HT1080 (cell line): Measurements from ENCODE around the gene CREB3. TPM values are rescaled to one million over a fixed set of nuclear protein-coding genes. Genes with fewer than 3 reads are reported as not detected.
A peak's percentile ranks its signal among the peaks of the same experiment; 100 is the strongest.

ENCODE experiments used
- DNase-seq: peaks from one replicate; pipeline ENCODE4 v3.0.0-alpha.2; 2015; ENCODE audit warnings: low read depth
- polyA plus RNA-seq, 2 experiments: library from polyadenylated mRNA; depleted of rRNA; stranded (reverse); fragments of >200 nt; gene quantifications; 2 replicates each; pipeline ENCODE4 v1.2.3, GENCODE V29; 2015
- total RNA-seq: library from RNA; depleted of rRNA; stranded (reverse); fragments of >200 nt; shearing (Covaris generic); gene quantifications from 2 replicates; pipeline ENCODE4 v1.2.3, GENCODE V29; 2014; rRNA removed

Gene CREB3, protein sequence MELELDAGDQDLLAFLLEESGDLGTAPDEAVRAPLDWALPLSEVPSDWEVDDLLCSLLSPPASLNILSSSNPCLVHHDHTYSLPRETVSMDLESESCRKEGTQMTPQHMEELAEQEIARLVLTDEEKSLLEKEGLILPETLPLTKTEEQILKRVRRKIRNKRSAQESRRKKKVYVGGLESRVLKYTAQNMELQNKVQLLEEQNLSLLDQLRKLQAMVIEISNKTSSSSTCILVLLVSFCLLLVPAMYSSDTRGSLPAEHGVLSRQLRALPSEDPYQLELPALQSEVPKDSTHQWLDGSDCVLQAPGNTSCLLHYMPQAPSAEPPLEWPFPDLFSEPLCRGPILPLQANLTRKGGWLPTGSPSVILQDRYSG
- 42.1 and 44.1 TPM in 2 replicates for total RNA-seq
- polyA plus RNA-seq (2015; cell fraction: cytosol; rRNA removed), result 26.0 and 29.5 TPM in 2 replicates
- polyA plus RNA-seq (2015; cell fraction: nucleus; rRNA removed), result 17.9 and 19.1 TPM in 2 replicates

DNA sequence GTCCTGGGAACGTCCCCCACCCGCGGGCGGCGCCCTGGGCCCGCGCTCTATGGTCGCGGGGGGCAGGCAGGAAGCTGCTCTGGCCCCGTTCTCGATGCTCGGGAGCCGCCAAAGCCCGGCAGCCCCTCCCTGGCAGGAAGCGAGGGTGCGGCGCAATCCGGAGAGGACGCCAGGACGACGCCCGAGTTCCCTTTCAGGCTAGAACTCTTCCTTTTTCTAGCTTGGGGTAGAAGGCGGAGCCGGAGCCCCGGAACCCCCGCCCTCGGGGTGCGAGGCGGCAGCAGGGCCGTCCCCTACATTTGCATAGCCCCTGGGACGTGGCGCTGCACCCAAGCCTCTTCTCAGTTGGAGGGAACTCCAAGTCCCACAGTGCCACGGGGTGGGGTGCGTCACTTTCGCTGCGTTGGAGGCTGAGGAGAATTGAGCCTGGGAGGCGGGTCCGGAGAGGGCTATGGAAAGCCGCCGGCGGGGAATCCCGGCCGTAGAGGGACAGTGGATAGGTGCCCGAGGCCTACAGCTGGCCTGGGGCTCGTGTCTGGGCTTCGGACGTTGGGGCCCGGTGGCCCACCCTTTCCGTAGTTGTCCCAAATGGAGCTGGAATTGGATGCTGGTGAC is at the start of gene CREB3, which contains the start of gene TLN1:
Gene CREB3 (plus strand): TSS at position 482 of the 615 bp plus-strand sequence. CDS start 107 bp downstream, at position 589.
Gene TLN1 (minus strand): TSS at position 11 of the 615 bp plus-strand sequence. CDS start 6,501 bp downstream, outside the sequence.
- DNase-seq, result peak; percentile 100

DNA sequence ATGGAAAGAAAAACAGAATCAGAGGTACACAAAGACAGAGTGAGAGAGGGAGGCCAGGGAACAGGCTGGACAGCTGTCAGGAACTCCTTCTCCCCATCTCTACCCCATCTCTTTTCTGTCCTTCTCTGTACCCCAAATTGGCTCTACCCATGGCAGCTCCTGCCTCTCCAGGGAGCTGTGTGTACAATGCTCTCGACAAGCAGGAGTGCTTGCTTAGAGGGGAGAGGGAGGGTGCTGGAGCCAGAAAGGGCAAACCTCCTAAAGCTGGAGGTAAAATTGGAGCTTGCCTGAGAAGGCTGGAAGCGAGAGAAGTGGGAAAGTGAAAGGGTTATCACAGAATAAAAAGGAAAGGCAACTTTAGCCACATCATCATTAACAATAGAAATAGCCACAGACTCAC is 49.1 kb upstream of the CREB3 start:
- DNase-seq, result no peak

DNA sequence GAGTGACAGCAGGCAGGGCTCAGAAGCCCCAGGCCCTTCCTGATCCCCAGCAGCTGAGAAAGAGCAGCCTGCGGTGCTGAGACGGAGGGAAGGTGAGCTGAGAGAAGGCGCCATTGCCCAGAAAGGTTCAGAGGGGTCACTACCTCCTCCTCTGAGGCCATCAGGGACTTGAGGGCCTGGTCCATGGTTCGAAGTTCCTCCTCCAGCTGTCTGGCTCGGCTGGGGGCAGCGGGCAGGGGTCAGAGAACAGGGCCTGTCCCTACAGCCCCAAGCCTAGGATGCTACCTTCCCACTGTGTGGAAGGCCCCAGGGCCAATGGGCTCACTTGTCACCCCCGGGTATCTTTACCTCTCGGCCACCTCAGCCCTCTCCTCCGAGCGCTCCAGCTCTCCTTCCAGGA is 47.5 kb upstream of the CREB3 start:
- no peak for DNase-seq

DNA sequence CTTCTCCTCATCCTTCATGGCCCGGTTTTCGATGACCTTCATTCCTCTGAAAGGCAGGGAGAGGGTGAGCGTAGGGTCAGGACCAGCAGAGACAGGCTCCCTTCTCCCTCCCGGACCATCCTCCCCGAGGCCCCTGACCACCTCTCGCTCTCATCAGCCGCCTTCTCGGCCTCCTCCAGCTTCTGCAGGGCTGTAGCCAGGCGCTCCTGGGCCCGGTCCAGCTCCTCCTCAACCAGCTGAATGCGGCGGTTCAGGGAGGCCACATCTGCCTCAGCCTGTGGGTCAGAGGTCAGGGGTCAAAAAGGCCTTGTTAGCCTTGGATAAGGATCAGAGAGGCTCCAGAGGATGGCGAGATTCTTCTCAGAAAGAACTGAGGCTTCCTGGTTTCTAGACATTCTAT is 47.0 kb upstream of the CREB3 start:
- DNase-seq, result no peak

DNA sequence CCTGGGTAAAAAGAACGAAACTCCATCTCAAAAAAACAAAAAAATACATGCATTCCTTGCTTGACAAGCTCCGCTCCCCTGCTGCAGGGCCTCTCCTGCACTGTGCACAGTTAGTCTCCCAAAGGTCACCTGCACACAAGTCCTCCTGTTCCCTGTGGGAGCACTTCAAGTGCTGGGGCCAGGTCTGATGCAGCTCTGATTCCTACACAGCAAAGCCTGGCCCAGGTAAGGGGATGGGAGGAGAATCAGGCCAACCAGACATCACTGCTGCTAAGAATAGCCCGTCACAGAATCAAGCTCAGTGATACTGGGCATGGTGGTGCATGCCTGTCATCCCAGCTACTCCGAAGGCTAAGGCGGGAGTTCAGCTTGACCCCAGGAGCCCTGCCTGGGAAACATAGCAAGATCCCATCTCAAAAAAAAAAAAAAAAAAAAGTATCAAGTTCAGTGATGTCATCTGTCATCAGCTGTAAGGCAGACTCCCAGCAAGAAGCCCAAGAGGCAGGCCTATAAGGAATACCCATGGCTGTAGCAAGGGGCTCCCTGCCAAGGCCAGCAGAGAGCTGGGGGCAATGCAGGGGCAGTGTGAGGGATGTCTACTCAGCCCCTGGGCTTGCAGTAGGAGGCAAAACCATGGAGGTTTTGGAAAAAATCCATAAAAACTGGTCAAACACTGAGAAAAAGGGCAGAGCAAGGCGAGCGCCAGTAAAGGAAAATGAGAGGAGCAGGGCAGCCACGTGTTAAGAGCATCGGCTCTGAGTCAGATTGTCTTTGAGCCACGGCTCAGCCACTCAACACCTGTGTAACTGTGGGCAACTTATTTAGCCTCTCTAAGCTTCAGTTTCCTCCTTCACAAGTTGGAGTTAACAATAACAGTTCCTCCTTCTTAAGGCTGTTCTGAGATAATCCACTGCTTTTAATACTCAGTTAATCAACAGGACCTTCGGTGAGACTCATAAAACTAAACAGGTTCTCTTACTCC is 46.0 kb upstream of the CREB3 start:
- DNase-seq, result no peak

DNA sequence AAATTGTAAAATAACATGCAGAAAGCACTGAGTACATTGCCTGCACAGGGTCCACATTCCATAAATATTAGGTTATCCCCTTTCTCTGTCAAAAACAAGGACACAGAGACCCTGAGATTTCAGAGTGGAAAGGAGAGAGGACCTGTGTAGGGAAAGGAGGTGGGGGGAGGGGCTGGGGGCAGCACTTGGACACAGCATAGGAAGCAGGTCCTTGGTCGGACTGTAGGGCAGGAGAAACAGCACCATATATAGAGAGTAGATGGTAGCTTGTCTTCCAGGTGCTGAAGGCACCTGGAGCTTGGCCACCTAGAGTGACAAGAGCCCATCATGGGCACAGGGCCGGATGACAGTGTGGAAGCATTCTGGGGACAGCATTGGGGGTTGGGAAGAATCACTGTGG is 45.2 kb upstream of the CREB3 start:
- no peak for DNase-seq

DNA sequence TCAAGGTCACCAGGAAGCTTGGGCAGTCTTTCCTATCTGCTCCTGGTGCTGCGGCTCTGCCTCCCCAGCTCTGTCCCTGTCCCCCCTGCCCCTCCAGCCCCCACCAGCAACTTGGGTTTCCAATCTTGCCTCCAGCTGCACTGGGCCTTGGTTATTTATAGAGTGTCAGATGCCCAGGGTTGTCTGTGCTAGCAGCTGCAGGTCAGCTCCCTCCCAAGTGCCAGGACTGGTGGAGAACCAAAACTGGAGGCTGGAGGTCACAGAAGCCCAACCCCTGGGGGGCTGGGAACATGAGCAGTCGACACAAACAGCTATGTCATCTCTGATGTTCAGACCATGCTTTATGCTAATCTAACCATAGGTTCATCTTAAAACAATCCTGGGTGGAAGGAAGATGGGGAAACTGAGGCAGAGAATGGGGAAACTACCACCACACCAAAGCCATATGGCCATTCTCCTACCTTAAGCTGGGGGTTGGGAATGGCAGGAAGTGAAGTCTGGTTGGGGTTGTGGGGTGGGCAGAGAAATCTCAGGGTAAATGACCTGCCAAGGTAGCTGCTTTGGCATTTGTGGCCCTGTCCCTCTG is 44.4 kb upstream of the CREB3 start:
- DNase-seq, result no peak

DNA sequence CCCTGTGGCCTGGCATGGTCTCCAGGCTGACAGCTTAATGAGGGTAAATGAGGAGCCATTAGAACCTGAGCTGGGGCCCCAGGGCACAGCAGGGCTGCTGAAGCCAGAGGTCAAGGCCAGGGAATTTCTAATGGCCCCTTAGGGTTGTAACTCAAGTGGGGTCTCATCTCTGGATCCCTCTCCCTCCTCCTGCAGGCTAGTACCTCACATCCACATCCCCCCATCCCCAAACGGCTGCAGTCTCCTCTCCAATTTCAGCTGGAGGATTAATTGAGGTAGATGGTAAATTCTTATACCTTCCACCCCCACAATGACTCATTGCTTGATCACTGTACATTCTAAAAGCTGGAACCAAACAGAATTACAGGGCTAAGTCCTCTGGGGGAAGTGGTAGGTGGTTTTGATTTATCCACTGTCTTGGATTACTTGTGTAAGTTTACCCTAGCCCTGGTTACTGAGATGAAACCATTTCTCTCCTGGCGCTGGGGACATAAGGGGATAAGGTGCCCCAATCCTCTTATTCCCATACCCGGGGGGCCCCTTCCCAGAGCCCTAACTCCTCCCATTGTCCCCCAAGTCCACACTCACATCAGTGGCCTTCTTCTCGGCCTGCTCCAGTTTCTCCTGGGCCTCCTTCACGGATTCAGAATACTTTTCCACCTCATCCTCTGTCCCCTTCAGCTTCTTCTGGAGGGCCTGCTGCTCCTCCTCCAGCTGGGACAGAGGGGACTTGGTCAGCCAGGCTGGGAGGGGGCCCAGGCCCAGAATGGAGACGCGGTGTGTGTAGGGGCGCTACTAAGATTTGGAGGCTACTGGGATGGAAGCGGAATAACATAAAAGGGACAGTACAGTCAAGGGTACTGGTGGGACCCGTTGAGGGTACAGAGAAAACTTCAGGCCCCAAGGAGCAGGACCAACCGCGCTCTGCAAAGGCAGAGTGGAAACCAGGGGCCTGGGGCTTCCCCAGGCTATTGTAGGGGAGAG is 43.6 kb upstream of the CREB3 start:
- peak; percentile 83 for DNase-seq

DNA sequence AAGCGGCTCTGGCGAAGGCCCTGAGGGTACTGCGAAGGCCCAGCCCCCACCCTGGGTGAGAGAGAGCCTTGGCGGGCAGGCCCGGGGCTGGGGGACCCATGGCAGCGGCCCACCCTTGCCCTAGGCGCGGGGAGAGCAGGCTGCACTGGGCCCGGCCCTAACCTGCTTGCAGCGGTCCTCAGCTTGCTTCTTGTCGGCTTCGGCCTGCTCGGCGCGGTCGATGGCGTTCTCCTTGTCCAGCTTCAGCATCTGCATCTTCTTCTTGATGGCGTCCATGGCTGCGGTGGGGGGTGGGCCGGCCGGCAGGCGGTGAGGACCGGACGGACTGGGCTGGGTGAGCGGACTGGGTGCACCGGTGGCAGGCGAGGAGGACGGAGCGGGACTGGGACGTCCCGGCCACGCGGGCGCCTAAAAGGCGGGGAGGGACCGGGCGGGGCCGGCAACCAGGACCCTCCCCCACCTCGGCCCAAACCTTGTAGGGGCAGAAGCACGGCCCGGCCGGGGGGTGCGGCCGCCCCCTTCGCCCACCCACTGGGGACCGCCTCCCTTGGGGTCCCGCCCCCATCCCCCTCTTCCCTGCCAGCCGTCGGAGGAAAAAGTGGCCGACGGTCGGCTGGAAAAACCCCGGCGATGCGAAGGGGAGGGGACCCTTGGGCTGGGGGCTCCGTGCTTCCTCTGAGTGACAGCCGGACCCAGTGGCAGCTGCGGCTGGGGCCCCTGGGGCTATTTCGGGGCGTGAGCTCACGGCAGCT is 42.7 kb upstream of the CREB3 start, which contains the start of gene TPM2:
Gene TPM2 (minus strand): TSS at position 384 of the 752 bp plus-strand sequence. CDS start 108 bp downstream, at position 276.
- DNase-seq, result peak; percentile 88

DNA sequence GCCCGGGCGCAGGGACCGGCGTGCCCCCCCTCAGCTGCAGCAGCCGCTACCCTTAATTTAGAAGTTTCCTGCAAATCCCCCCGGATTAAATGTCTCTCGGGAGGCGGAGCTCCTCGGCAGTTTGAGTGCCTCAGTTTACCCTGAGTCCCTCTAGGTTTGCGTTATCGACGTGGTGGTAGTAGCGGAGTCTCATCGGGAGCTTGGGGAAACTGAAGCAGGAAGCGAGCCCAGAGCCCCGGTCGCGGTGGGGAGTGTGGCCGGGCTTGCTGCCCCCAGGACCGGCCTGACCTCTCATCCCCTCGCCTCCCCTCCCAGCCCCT is 42.2 kb upstream of the CREB3 start:
- no peak for DNase-seq

DNA sequence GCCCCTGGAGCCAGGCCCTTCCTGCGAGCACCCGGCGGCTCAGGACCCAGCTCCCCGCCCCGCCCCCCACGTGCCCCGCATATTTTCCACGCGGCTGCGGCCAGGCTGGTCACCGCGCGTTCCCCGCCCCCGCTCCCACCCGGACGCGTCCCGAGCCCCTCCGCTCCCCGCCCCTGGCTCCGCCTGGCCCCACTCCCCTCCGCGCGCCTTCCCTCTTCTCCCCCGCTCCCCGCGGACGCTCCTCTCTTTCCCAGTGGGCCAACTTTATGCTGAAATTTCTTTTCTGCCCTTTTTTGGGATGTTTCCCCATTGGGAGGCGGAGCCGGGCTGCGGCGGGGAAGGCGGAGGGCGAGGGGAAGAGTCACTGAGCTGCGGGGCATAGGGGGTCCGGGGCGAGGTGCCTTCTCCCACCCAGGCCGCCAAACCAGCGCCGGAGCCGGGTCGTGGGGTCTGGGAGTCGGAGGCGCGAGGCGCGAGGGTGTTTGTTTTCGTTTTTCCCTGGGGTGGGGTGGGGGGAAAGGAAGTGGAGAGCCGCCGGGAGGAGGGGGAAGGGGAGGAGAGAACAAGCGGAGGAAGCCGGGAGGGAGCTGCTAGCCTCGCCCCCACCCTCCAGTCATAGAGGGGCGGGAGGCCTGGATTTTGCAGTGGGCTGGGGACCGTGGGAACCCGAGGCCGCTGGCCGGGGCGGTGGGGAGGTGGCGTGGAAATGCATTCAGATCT is 41.7 kb upstream of the CREB3 start:
- DNase-seq, result peak; percentile 61

DNA sequence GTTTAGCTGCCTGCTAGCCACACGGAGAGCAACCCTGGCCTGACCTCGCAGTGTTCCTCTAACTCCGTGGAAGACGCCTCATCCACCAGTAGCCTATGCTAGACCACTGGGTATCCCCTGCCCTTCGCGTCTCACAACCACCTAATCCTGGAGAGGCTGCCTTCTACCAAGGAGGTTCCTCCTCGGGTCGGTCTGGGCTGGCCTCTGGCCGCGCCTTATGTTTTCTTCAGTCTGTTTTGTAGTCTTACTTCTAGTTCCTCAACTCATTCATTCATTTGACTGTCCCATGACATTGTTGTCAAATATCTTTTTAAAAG is 41.2 kb upstream of the CREB3 start:
- DNase-seq, result no peak

DNA sequence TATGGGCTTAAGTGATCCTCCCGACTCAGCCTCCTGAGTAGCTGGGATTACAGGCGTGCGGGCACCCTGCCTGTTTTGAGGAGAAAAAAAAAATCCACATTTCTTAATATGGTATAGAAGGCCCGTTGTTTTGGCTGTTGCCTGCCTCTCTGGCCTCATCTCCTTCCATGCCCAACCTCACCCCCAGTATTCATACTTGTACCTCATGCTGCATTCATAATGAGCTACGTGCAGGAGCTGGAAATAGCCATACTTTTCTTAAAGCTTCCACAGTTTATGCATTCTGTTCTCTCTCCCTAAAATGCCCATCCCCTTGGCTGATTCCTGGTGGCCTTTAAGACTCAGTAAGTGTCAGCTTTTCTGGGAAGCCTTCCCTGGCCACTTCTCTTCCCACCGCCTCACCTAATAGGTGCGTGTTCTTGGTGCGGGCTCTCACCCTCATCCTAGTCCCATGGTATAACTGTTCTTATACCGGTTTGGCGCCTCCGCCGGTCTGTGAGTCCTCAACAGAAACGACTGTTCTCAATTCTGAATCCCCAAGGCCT is 40.6 kb upstream of the CREB3 start:
- no peak for DNase-seq

DNA sequence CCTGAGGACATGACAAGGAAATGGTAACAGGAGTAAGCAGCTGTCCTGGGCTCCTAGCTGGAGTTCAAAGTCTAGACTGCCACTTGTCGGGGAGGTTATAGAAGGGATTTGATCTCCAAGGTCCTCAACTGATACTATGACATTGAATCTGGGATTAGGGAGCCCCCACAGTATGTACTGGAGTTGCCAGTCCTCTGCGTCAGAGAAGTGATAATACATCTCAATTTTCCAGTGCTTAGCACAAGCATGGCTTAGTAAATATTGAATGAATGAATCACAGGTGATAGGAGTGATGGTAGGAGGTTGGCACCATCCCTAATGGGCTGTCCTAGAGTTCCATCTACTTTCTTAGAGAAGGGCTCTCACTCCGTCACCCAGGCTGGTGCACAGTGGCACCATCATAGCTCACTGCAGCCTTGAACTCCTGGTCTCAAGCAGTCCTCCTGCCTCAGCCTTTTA is 36.5 kb upstream of the CREB3 start:
- no peak for DNase-seq

DNA sequence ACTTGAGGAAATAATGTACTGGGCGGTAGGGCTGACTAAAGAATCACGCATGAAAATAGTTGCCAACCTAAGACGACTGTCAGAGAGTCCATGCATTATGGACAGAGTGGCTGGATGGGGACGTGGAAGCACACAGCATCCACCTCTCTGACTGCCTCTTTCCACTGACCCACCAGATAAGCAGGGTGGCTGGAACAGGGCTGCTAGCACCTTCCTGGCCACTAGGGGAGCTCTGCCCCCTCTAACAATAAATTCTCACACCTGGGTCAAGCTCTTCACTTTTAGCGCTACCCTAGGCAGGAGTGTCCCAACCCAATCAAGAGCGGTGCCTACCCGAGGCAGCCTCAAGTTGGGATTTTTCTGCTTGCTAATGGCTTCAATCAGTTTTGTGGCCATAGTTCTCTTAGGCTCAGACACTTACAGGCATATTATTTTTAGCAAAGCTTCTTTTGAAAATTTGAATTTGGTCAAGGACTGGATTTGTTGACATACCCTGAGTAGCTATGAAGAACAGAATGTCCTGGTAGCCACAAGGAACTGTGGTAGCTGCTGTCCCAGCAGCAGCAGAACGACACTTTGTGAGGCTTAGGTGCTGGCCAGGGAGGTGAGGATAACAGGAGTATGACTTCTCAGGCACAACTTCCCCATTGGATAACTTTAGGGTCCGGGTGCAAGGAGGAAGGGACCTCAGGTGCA is 35.8 kb upstream of the CREB3 start:
- DNase-seq, result peak; percentile 54

DNA sequence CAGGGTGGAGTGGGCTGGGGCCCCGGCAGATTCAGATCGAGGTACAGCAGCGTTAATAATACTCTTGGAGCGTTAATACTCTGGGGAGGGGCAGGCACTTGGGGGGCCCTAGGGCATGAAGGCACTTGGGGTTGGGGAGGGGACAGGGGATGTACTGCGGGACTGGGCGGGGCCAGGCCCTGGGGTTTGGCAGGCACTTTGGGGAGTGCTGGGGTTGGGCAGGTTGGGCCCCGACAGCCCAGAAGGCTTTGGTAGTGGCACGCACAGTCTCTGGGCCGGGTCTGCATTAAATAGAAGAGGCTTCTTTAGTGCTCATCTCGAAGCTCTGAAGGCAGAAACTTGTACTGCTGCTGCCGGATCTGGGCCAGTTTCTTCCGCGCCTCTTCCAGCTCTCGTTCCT is 35.0 kb upstream of the CREB3 start:
- DNase-seq, result no peak

DNA sequence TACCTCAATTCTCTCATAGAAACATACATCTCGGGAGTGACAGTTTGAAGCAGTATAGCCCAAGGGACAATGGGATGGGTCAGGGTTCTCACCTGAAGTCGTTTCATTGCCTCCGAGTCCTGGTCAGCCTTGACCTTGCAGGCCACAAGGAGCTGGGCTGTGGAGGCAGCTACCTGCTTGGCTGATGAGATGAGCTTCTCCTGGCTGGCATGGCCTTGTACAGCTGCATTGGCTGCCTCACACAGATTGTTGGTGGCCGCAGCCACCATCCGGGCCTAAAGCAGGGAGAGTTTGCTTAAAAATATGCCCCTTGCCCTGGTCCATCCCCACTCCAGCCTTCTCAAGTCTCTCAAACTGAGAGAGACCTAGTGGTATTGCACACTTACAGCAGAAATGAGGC is 34.2 kb upstream of the CREB3 start:
- DNase-seq, result no peak

DNA sequence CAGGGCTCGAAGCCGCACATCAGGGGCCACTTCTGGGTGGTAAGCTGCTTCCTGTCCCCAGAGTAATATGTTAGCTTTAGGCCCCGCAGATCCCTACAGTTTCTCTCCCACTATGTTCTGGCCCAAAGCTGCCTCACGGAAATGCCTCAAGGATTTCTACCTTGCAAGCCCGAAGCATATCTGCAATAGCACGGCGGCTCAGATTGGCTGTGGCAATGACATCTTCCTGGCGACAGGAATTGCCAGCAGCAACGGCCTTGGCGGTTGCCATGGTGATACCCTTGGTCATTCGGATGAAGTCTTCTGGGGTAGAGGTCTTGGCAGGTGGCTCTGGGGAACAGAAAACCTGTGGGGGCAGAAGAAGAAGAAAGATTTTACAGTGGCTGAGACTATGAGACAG is 32.4 kb upstream of the CREB3 start:
- no peak for DNase-seq
